IgD-negative memory B cell (primary cell): ENCODE measurements around the gene KCNMA1. TPM values are rescaled to one million over a fixed set of nuclear protein-coding genes. Genes with fewer than 3 reads are reported as not detected.

ENCODE experiments used
- H3K27ac Mint-ChIP-seq, 3 donors: one replicate each; pipeline ENCODE4 v1.8.0; 2020 to 2022; ENCODE audit warnings: mild to moderate bottlenecking in 3 of 3, mixed read lengths in 3 of 3, moderate library complexity in 1 of 3
- H3K27me3 Mint-ChIP-seq: one replicate; pipeline ENCODE4 v1.8.0; 2021; ENCODE audit warnings: mixed read lengths
- H3K36me3 Mint-ChIP-seq: one replicate; pipeline ENCODE4 v1.8.0; 2020; ENCODE audit warnings: mild to moderate bottlenecking, mixed read lengths
- H3K4me1 Mint-ChIP-seq, 3 donors: one replicate each; pipeline ENCODE4 v1.8.0; 2020 to 2022; ENCODE audit warnings: mixed read lengths in 3 of 3, mild to moderate bottlenecking in 1 of 3
- H3K4me3 Mint-ChIP-seq, 4 donors: one replicate each; pipeline ENCODE4 v1.8.0; 2020 to 2022; ENCODE audit warnings: mild to moderate bottlenecking in 4 of 4, mixed read lengths in 4 of 4, moderate library complexity in 3 of 4
- H3K9me3 Mint-ChIP-seq, 3 donors: one replicate each; pipeline ENCODE4 v1.8.0; 2020 to 2021; ENCODE audit warnings: mixed read lengths in 3 of 3, mild to moderate bottlenecking in 1 of 3
- polyA plus RNA-seq: library from polyadenylated mRNA; unstranded; fragments of 300-500 nt; fragmentation: Illumina TruSeq; gene quantifications from one replicate; pipeline ENCODE4 v1.2.3, GENCODE V29; 2021

The KCNMA1 gene
- polyA plus RNA-seq, 1 donor from 2014 or later: 5.5 TPM

DNA sequence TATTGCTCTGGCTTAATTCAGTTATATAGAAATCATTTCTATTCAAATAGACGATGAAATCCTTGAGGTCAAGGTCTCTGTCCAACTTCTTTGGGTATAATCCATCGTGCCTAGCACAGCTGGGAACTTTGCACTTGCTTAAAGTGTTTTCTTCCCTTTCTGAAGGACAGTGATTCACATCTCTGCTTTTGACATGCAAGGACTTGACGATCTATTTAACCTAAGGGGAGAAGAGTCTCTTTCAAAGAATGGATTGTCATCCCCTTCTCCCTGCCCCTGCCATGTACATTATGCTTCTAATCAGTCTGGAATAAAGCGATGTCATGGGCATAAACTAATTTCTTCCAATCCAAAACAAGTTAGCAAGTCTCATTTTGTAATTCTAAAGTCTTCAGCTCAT is 488.6 kb downstream of the KCNMA1 start:
- Mint-ChIP-seq H3K4me3 (no peak overlapping the region), H3K4me1 (no peaks in the 10 kb centered on the region), H3K27me3 (peaks cover 3% of the 10 kb centered on the region), H3K27ac (no peak overlapping the region), H3K36me3 (no peaks in the 10 kb centered on the region), H3K9me3 (no peaks in the 10 kb centered on the region)

DNA sequence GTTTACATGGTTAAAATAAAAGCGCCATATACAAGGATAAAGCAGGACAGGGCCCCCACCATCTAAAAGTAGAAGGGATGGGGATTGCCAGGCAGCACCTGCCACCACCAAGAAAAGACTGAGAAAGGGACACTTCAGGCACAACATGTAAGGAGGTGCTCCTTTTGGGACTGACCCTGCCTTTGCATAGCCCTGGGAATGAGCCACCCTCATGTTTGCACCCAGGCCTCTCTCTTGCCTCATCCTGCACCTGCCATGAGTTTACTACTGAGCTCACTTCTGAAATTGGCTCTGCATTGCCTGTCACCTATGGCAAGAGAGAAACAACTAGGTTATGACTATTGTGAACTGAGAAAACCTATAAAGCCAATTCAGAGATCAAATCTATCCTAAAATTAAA is 489.7 kb downstream of the KCNMA1 start:
- Mint-ChIP-seq H3K36me3 (no peaks in the 10 kb centered on the region), H3K27ac (peak overlapping the region in 1 of 3 donors; percentile 88), H3K4me3 (peak overlapping the region in 1 of 4 donors; percentile 10), H3K4me1 (no peaks in the 10 kb centered on the region), H3K27me3 (peaks cover 3% of the 10 kb centered on the region), H3K9me3 (peaks cover 0 to 3% (median 0%) of the 10 kb centered on the region in 3 donors)

DNA sequence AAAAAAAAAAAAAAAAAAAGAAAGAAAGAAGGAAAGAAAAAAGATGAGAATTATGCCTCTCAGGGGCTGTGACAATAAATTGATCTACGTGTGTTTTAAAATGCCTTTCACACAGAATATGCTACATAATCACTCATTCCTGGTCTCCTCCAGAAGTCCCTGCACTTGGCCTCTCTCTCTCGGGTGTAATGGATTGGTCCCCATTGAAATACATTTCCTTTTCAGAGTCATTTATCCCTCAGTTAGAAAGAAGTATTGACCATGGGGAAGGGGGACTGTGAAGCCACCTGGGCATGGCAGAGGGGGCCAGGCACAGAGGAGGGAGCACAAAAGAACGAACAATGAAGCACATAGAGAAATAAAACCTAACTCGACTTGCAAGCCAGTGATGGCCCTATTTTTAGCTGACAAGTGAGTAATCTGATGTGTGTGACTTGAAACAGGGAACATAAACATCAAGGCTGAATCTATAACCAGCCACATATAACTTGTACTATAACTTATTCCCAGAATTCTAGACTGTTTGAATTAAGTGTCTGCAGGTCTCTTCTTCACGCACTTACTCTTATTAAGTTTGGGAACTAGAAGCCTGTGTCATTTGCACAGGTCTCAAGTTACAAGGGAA is 490.8 kb downstream of the KCNMA1 start:
- H3K4me1 Mint-ChIP-seq: no peaks in the 10 kb centered on the region
- H3K27me3 Mint-ChIP-seq: peaks cover 2% of the 10 kb centered on the region

GRCh38 chr10:77144656-77145055 is 493.0 kb downstream of the KCNMA1 start:
- Mint-ChIP-seq H3K4me3 (no peak overlapping the region), H3K4me1 (no peaks in the 10 kb centered on the region), H3K27ac (no peak overlapping the region), H3K36me3 (peaks cover 1% of the 10 kb centered on the region), H3K9me3 (peaks cover 0 to 3% (median 0%) of the 10 kb centered on the region in 3 donors), H3K27me3 (peaks cover 2% of the 10 kb centered on the region)

More for the DNA sequence above, 490.8 kb downstream of the KCNMA1 start:
- Mint-ChIP-seq H3K36me3 (no peaks in the 10 kb centered on the region), H3K4me3 (no peak overlapping the region), H3K9me3 (peaks cover 0 to 3% (median 0%) of the 10 kb centered on the region in 3 donors), H3K27ac (no peak overlapping the region)

DNA sequence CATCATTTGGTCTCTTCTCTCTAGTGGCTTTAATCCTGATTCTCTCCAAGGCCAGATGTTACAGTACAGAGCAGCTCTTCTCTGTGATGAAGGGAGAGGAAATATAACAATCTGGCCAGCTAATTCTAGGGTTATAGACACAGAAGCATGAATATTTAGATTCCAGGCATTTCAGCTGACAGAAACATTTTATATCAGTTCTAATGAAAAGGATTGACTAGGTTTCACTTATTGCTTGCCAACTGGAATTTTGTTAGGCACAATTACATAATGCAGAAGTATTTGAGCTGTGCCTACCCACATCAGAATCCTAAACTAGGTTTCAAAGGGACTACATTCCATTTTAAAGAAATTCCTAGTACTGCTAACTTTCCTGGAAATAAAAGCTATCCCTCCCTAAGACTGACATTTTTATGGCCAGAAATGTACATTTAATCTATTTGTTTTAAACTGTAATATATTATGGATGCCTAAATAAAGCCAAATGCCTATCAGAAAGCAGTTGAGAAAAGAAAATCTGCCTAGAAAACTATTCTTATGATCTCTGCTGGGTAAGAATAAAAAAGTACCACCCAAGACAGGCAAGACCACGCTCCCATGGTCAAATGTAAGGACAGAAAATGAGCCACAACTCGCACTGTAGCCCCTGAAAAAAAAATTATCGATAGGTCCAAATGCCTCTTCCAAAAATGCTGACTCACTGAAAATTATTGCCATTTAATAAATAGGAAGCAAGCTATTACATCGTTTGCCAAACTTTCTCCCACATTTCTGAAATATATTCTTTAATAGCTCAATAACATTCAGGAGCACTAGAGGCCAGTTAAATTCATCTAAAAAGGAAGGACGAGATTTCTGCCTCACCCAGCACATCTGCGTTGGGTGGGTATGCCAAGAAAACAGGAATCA is 498.1 kb downstream of the KCNMA1 start:
- Mint-ChIP-seq H3K27me3 (no peaks in the 10 kb centered on the region), H3K4me1 (no peaks in the 10 kb centered on the region), H3K4me3 (no peak overlapping the region), H3K27ac (no peak overlapping the region), H3K36me3 (peaks cover 1% of the 10 kb centered on the region), H3K9me3 (peaks cover 0 to 3% (median 0%) of the 10 kb centered on the region in 3 donors)

GRCh38 chr10:77138541-77138940 is 499.1 kb downstream of the KCNMA1 start:
- no peak overlapping the region for H3K4me3 Mint-ChIP-seq
- peak overlapping the region in 1 of 3 donors; percentile 47 for H3K27ac Mint-ChIP-seq
- H3K36me3 Mint-ChIP-seq: peaks cover 1% of the 10 kb centered on the region
- H3K27me3 Mint-ChIP-seq: no peaks in the 10 kb centered on the region
- no peaks in the 10 kb centered on the region for H3K4me1 Mint-ChIP-seq
- peaks cover 0 to 3% (median 0%) of the 10 kb centered on the region in 3 donors for H3K9me3 Mint-ChIP-seq

DNA sequence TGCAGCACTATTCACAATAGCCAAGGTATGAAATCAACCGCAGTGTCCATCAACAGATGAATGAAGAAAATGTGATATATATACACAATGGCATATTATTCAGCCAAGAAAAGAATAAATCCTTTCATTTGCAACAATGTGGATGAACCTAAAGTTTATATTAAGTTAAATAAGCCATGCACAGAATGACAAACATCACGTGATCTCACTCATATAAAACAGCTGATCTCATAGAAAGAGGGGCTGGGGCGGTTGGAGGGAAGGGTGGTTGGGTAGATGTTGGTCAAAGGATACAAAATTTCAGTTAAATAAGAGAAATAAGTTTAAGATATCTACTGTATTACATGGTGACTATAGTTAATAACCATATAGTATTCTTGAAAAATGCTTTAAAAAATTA is 502.1 kb downstream of the KCNMA1 start:
- Mint-ChIP-seq H3K4me3 (no peak overlapping the region), H3K27me3 (no peaks in the 10 kb centered on the region), H3K4me1 (no peaks in the 10 kb centered on the region), H3K9me3 (no peaks in the 10 kb centered on the region), H3K36me3 (no peaks in the 10 kb centered on the region), H3K27ac (no peak overlapping the region)

DNA sequence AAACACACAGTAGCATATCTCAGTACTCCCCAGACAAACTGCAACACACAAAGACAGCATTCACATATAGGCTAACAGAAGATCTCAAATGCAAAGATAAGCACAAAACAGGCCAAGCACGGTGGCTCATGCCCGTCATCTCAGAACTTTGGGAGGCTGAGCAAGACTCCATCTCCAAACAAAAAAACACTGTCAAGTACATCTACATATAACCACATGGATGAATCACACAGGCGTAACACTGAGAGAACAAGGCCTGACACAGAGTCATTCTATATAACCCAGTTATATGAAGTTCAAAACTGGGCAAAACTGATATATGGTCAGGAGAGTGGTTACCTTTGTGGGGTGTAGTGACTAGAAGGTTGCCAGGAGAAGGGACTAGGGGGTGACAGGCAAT is 506.4 kb downstream of the KCNMA1 start:
- Mint-ChIP-seq H3K27me3 (no peaks in the 10 kb centered on the region), H3K36me3 (no peaks in the 10 kb centered on the region), H3K9me3 (no peaks in the 10 kb centered on the region), H3K27ac (no peak overlapping the region), H3K4me1 (no peaks in the 10 kb centered on the region), H3K4me3 (no peak overlapping the region)

- H3K27me3 Mint-ChIP-seq: no peaks in the 10 kb centered on the region
- H3K4me3 Mint-ChIP-seq: no peak overlapping the region
- H3K4me1 Mint-ChIP-seq: no peaks in the 10 kb centered on the region
- no peaks in the 10 kb centered on the region for H3K9me3 Mint-ChIP-seq
- no peak overlapping the region for H3K27ac Mint-ChIP-seq
- H3K36me3 Mint-ChIP-seq: no peaks in the 10 kb centered on the region
Measured at GRCh38 chr10:77127243-77127642, 510.4 kb downstream of the KCNMA1 start.

GRCh38 chr10:77125231-77125630 is 512.4 kb downstream of the KCNMA1 start:
- H3K36me3 Mint-ChIP-seq: no peaks in the 10 kb centered on the region
- no peak overlapping the region for H3K27ac Mint-ChIP-seq
- H3K4me3 Mint-ChIP-seq: no peak overlapping the region
- H3K9me3 Mint-ChIP-seq: no peaks in the 10 kb centered on the region
- H3K27me3 Mint-ChIP-seq: no peaks in the 10 kb centered on the region
- no peaks in the 10 kb centered on the region for H3K4me1 Mint-ChIP-seq

- Mint-ChIP-seq H3K4me1 (no peaks in the 10 kb centered on the region), H3K9me3 (no peaks in the 10 kb centered on the region), H3K27ac (no peak overlapping the region), H3K4me3 (no peak overlapping the region), H3K36me3 (no peaks in the 10 kb centered on the region), H3K27me3 (no peaks in the 10 kb centered on the region)
Measured at GRCh38 chr10:77123330-77123729, 514.3 kb downstream of the KCNMA1 start.

- no peak overlapping the region for H3K27ac Mint-ChIP-seq
- H3K4me1 Mint-ChIP-seq: no peaks in the 10 kb centered on the region
- H3K27me3 Mint-ChIP-seq: no peaks in the 10 kb centered on the region
- H3K9me3 Mint-ChIP-seq: no peaks in the 10 kb centered on the region
- no peak overlapping the region for H3K4me3 Mint-ChIP-seq
- H3K36me3 Mint-ChIP-seq: no peaks in the 10 kb centered on the region
Measured at GRCh38 chr10:77121829-77122228, 515.8 kb downstream of the KCNMA1 start.

DNA sequence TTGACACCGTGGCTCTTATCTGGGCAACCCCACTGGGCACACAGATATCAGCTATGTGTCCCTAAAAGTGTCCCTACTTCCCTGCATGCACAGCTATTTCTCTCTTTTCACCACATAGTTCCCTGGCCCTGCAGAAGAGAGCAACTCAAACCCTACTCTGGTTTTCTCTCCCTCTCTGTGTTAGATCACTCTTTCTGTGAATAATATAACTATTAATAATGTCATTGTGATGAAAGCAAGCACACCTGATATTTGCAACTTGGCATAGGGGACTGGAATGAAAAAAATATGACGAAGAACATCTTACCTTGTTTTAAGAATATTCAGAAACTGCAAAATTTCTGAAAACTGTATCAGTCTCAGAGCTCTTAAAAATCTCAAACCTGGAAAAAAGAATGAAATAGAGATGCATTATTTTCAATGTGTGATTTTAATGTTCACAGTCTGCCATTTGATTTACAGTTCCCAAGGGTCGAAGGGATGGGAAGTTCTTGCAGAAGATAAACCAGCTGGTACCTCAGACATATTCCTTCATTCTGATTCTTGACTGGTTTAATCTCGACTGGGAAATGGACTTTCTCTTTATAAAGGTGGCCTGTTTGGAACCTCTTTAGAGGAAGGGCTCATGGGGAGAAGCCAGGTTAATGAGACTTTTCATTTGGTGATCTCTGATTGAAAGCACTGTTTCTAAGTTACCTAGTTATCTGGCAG is 516.8 kb downstream of the KCNMA1 start:
- Mint-ChIP-seq H3K9me3 (no peaks in the 10 kb centered on the region), H3K27me3 (no peaks in the 10 kb centered on the region), H3K36me3 (no peaks in the 10 kb centered on the region), H3K27ac (no peak overlapping the region), H3K4me3 (no peak overlapping the region), H3K4me1 (no peaks in the 10 kb centered on the region)

- no peak overlapping the region for H3K27ac Mint-ChIP-seq
- no peaks in the 10 kb centered on the region for H3K36me3 Mint-ChIP-seq
- H3K4me1 Mint-ChIP-seq: no peaks in the 10 kb centered on the region
- no peaks in the 10 kb centered on the region for H3K27me3 Mint-ChIP-seq
- H3K4me3 Mint-ChIP-seq: no peak overlapping the region
- no peaks in the 10 kb centered on the region for H3K9me3 Mint-ChIP-seq
Measured at GRCh38 chr10:77120012-77120411, 517.6 kb downstream of the KCNMA1 start.

DNA sequence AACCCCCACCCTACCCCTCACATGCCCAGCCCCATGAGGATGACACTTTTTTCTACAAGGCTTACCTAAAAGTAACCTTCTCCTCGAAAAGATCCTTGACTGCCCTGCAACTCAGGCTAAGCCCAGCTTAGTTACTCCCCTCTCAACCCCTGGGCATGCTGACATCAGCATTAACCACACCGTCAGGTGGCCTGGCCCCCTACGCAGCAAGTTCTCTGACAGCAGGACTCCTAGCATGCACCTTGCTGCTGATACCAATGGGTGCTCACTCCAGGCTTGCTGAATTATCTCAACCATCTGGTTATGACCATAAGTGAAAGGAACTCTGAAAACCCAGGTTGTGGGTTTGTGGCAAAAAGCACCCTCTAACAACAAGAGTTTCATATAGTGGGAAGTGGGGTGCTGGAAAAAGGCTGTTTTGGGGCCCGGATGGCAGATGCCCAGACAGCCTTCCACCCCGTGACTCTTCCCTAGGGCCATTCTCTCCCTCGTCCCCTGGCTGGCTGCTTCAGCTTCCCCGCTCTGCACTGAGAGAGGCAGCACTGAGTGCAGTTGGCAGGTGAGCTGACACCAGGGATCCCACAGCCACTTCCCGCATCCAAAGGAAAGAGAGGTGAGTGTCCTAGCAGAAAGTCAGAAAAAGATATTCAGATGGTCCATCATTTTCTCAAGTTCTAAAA is 518.9 kb downstream of the KCNMA1 start:
- no peaks in the 10 kb centered on the region for H3K27me3 Mint-ChIP-seq

More for the DNA sequence above, 518.9 kb downstream of the KCNMA1 start:
- Mint-ChIP-seq H3K36me3 (no peaks in the 10 kb centered on the region), H3K4me3 (no peak overlapping the region), H3K9me3 (no peaks in the 10 kb centered on the region), H3K27ac (no peak overlapping the region), H3K4me1 (no peaks in the 10 kb centered on the region)
